Right lobe of liver (tissue), 6 donors: ENCODE measurements around the gene FSTL5. TPM values are rescaled to one million over a fixed set of nuclear protein-coding genes. Genes with fewer than 3 reads are reported as not detected.

Experiments used
- ATAC-seq, 4 donors: fragments of 200-7000 bp; cut with Tn5 transposase; one replicate each; pipeline ENCODE4 v1.9.1; 2020; ENCODE audit warnings: mild to moderate bottlenecking in 4 of 4, moderate library complexity in 4 of 4
- DNase-seq, 3 donors: peaks; one replicate each; pipeline ENCODE4 v3.0.0-alpha.2; 2020
- H3K27ac ChIP-seq, 3 donors: fragments of 200-600 bp; one replicate each; pipeline ENCODE4 v1.8.0; 2022
- H3K27me3 ChIP-seq, 2 donors: fragments of 200-600 bp; one replicate each; pipeline ENCODE4 v1.8.0; 2022
- H3K36me3 ChIP-seq, 4 donors: fragments of 200-600 bp; sonication (generic) in 1 of 4; one replicate each; pipeline versions ENCODE4 v1.5.1 to v1.8.0; 2017 to 2022; ENCODE audit warnings: control low read depth in 1 of 4
- H3K4me1 ChIP-seq, 4 donors: fragments of 200-600 bp; sonication (generic) in 1 of 4; one replicate each; pipeline versions ENCODE4 v1.5.1 to v1.8.0; 2017 to 2022; ENCODE audit warnings: control low read depth in 1 of 4
- H3K4me3 ChIP-seq, 3 donors: fragments of 200-600 bp; one replicate each; pipeline ENCODE4 v1.8.0; 2022
- H3K9me3 ChIP-seq, 4 donors: fragments of 200-600 bp; sonication (generic) in 1 of 4; one replicate each; pipeline versions ENCODE4 v1.5.1 to v1.8.0; 2017 to 2022; ENCODE audit warnings: control low read depth in 1 of 4
- CTCF ChIP-seq, 4 donors: fragments of 200-600 bp in 3 of 4; fragments of 450-650 bp in 1 of 4; IDR thresholded peaks; one replicate each; pipeline versions ENCODE4 v1.5.1 to v1.8.0; 2016 to 2022; ENCODE audit warnings: antibody characterized with exemption in 4 of 4, mild to moderate bottlenecking in 2 of 4
- POLR2A ChIP-seq: fragments of 450-650 bp; IDR thresholded peaks from one replicate; pipeline ENCODE4 v1.6.1; 2017; ENCODE audit warnings: antibody characterized with exemption, mild to moderate bottlenecking
- WGBS: methylation state at CpG from one replicate; pipeline ENCODE4 v1.1.6; 2018; ENCODE audit warnings: low coverage, low lambda C conversion rate; ENCODE audit not compliant: insufficient coverage; ENCODE audit errors: missing lambda C conversion rate; 5-methylcytosine and 5-hydroxymethylcytosine counted together
- intact Hi-C, 2 donors: fragments of 100-400 bp; cut with DNase I; formaldehyde crosslinking; loops; one replicate each; pipeline versions ENCODE4 v1.11.2 to v1.14.1; 2022
- total RNA-seq, 6 experiments: library from RNA; depleted of rRNA in 2 of 6; stranded (reverse); fragments of >200 nt in 2 of 6; fragmentation: NEBNext Ultra II Directional in 3 of 6; extraction: Animal tissue kit (Norgen Biotek cat#: 25700) in 3 of 6; gene quantifications; one replicate each; pipeline versions ENCODE4 v1.1.0 to v1.2.4, GENCODE V29; 2016 to 2023
- donor health status: DM: no; HTN: yes; CAD: no.
- donor health status: DM: no; HTN: no; CAD: no.
- donor health status: DM: no; HTN: no; CAD: no.
- donor health status: DM: no; HTN: yes; CAD: no.
- donor health status: DM: no; HTN: yes; CAD: no.

The FSTL5 gene
- total RNA-seq, 6 experiments from 2014 or later: 0.12 to 0.95 TPM; not detected in 4

- Histone ChIP-seq H3K36me3 (no peaks in the 10 kb centered on the region), H3K27me3 (no peaks in the 10 kb centered on the region), H3K4me3 (no peak overlapping the region), H3K27ac (no peak overlapping the region), H3K9me3 (no peaks in the 10 kb centered on the region), H3K4me1 (peaks cover 0 to 8% (median 0%) of the 10 kb centered on the region in 4 donors)
- 65% methylated on average over 2 of the region's 2 CpGs for WGBS
- no peak for ATAC-seq
- TF ChIP-seq POLR2A (no peak), CTCF (IDR thresholded peaks at IDR 0.05) (no peak)
- no peak for DNase-seq
- intact Hi-C loops: no loop called here
Observed at GRCh38 chr4:161714022-161714751, 449.6 kb downstream of the FSTL5 start.

- Histone ChIP-seq H3K4me3 (no peak overlapping the region), H3K27me3 (no peaks in the 10 kb centered on the region), H3K4me1 (no peaks in the 10 kb centered on the region), H3K9me3 (no peaks in the 10 kb centered on the region), H3K27ac (no peak overlapping the region), H3K36me3 (no peaks in the 10 kb centered on the region)
- DNase-seq: no peak
- no peak for ATAC-seq
- intact Hi-C loops: no loop called here
- TF ChIP-seq CTCF (IDR thresholded peaks at IDR 0.05) (no peak), POLR2A (no peak)
- WGBS: 23% methylated on average over 3 of the region's 3 CpGs
Observed at GRCh38 chr4:161704653-161705052, 459.1 kb downstream of the FSTL5 start.

- TF ChIP-seq POLR2A: no peak
- DNase-seq (no peak), ATAC-seq (no peak)
- Histone ChIP-seq H3K27me3 (no peaks in the 10 kb centered on the region), H3K4me1 (no peaks in the 10 kb centered on the region), H3K4me3 (no peak overlapping the region), H3K9me3 (no peaks in the 10 kb centered on the region), H3K36me3 (no peaks in the 10 kb centered on the region), H3K27ac (no peak overlapping the region)
- 55% methylated on average over 4 of the region's 4 CpGs for WGBS
- intact Hi-C loops: no loop called here
Observed at GRCh38 chr4:161704040-161704439, 459.8 kb downstream of the FSTL5 start.

GRCh38 chr4:161702287-161702686, 461.5 kb downstream of the FSTL5 start:
- H3K27ac ChIP-seq: no peak overlapping the region

More at GRCh38 chr4:161702287-161702686, 461.5 kb downstream of the FSTL5 start:
- DNase-seq (no peak), ATAC-seq (no peak)
- no peaks in the 10 kb centered on the region for H3K4me1 ChIP-seq
- intact Hi-C loops: no loop called here
- WGBS: 64% methylated on average over 4 of the region's 4 CpGs
- no peaks in the 10 kb centered on the region for H3K9me3 ChIP-seq
- H3K36me3 ChIP-seq: no peaks in the 10 kb centered on the region
- no peak for TF ChIP-seq CTCF (IDR thresholded peaks at IDR 0.05)
- TF ChIP-seq POLR2A: no peak
- H3K27me3 ChIP-seq: no peaks in the 10 kb centered on the region
- H3K4me3 ChIP-seq: no peak overlapping the region
